Measurements from ENCODE around the gene SLX4IP. TPM values are rescaled to one million over a fixed set of nuclear protein-coding genes. Genes with fewer than 3 reads are reported as not detected.

SLX4IP gene
- total and polyA plus RNA-seq, 2 of the 13 experiments (the other 11 are each of a cell fraction or from before 2014, with no cell fraction given), result 3.6 to 7.3 TPM

DNA sequence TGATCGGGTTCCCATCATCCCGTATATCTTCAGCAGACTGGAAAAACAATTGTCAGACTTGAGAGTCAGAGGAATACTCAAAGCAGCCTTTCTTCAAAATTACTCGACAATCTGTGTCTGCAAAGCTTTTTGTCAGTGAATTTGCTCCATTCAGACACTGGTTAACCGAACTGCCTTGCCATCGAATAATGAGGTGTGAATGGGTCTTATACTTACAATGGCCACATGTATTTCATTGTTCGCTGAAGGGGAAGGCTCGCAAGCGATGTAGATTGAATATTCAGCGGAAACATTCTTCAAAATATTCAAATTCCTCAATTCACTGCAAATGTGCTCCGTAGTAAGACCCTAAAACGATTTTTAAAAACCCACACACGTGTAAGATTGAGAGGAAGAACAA lies 205.8 kb downstream of the SLX4IP start:
- WGBS (ENCODE audit: low lambda C conversion rate), result 93% methylated on average over 12 of the region's 12 CpGs

DNA sequence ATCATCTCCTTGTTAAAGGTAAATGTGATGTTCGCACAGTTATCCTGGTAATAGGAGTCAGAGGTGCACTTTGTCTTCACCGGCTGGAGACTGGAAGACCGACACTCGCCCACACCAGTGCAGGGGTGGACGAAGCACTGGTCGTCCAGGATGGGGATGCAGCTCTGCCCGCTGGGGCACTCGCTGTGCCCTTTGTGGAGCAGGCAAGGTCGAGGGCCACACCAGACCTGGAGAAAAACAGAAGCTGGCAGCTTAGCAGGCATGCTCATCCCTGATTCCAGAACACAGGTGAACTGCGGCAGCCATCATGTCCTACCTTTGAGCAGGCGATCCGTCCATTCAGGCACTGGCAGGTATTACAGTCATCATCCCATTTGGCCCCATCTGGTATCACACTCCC lies 206.4 kb downstream of the SLX4IP start:
- in situ Hi-C loops (cut with HindIII; ENCODE audit: extremely low pct_ligation_motif_present, low pct_unique_long_range_greater_than_20kb), result loop anchor here (10.0 kb wide), 1 partner anchor 207 kb away; the partner anchor contains the start of genes MKKS and SLX4IP
- no peak overlapping the region for H3K4me3 ChIP-seq (replicated peaks in 1 of 3; ENCODE audit: insufficient read depth in 1 of 3, low read depth in 2 of 3, low read length in 3 of 3)
- H3K27ac ChIP-seq (ENCODE audit: extremely low read length, insufficient read depth, low read length), result no peak overlapping the region
- CTCF ChIA-PET (ENCODE audit: low intra/inter-chr PET ratio, low total read pairs), result no interaction called here
- no TSS peak for BruUV-seq (replicated peaks)
- DNase-seq (ENCODE audit: low spot score) (no peak), FAIRE-seq (no peak), ATAC-seq (no peak)
- H2AFZ ChIP-seq (ENCODE audit: low read length), result no peak overlapping the region
- H3K27me3 ChIP-seq (ENCODE audit: control insufficient read depth in 1 of 2, insufficient read depth in 2 of 2, low read length in 2 of 2), result no peaks in the 10 kb centered on the region
- POLR2A ChIA-PET, result no interaction called here
- no peak overlapping the region for H3K4me2 ChIP-seq (ENCODE audit: low read depth, low read length)
- no peaks in the 10 kb centered on the region for H3K9me3 ChIP-seq (ENCODE audit: low read length)
- no peak overlapping the region for H3K9ac ChIP-seq (ENCODE audit: insufficient read depth, low read depth, low read length)
- H3K79me2 ChIP-seq (ENCODE audit: insufficient read depth, low read length), result no peaks in the 10 kb centered on the region
- intact Hi-C loops (cut with micrococcal nuclease; ENCODE audit: unreplicated experiment), result no loop called here
- H3K36me3 ChIP-seq (replicated peaks in 1 of 2; ENCODE audit: control insufficient read depth in 1 of 2, insufficient read depth in 2 of 2, low read length in 2 of 2), result peaks cover 66 to 83% of the 10 kb centered on the region in 2 experiments
- WGBS (ENCODE audit: low lambda C conversion rate), result 97% methylated on average over 9 of the region's 12 CpGs
- H4K20me1 ChIP-seq (ENCODE audit: insufficient read depth, low read length), result no peaks in the 10 kb centered on the region
- H3K4me1 ChIP-seq (ENCODE audit: insufficient read depth, low read length), result no peaks in the 10 kb centered on the region
- peak; percentile 67 for TF ChIP-seq AGO2 (optimal IDR thresholded peaks at IDR 0.05; ENCODE audit: low read depth, low read length)
- TF ChIP-seq, protein P1, sequence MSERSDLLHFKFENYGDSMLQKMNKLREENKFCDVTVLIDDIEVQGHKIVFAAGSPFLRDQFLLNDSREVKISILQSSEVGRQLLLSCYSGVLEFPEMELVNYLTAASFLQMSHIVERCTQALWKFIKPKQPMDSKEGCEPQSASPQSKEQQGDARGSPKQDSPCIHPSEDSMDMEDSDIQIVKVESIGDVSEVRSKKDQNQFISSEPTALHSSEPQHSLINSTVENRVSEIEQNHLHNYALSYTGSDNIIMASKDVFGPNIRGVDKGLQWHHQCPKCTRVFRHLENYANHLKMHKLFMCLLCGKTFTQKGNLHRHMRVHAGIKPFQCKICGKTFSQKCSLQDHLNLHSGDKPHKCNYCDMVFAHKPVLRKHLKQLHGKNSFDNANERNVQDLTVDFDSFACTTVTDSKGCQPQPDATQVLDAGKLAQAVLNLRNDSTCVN (CRISPR knock-in tag; IDR thresholded peaks at IDR 0.05; ENCODE audit: borderline replicate concordance), result no peak
- no peak for TF ChIP-seq ZNF274 (CRISPR knock-in tag; IDR thresholded peaks at IDR 0.05)
- TF ChIP-seq SETDB1 (CRISPR knock-in tag; IDR thresholded peaks at IDR 0.05; ENCODE audit: borderline replicate concordance), result no peak
- no peak for TF ChIP-seq ZNF280D (CRISPR knock-in tag; IDR thresholded peaks at IDR 0.05)
- TF ChIP-seq, protein P2, sequence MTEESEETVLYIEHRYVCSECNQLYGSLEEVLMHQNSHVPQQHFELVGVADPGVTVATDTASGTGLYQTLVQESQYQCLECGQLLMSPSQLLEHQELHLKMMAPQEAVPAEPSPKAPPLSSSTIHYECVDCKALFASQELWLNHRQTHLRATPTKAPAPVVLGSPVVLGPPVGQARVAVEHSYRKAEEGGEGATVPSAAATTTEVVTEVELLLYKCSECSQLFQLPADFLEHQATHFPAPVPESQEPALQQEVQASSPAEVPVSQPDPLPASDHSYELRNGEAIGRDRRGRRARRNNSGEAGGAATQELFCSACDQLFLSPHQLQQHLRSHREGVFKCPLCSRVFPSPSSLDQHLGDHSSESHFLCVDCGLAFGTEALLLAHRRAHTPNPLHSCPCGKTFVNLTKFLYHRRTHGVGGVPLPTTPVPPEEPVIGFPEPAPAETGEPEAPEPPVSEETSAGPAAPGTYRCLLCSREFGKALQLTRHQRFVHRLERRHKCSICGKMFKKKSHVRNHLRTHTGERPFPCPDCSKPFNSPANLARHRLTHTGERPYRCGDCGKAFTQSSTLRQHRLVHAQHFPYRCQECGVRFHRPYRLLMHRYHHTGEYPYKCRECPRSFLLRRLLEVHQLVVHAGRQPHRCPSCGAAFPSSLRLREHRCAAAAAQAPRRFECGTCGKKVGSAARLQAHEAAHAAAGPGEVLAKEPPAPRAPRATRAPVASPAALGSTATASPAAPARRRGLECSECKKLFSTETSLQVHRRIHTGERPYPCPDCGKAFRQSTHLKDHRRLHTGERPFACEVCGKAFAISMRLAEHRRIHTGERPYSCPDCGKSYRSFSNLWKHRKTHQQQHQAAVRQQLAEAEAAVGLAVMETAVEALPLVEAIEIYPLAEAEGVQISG (CRISPR knock-in tag; IDR thresholded peaks at IDR 0.05), result no peak
- TF ChIP-seq ZNF234 (CRISPR knock-in tag; conservative IDR thresholded peaks at IDR 0.05), result no peak
- no peak for TF ChIP-seq ZNF260 (CRISPR knock-in tag; IDR thresholded peaks at IDR 0.05; ENCODE audit: borderline replicate concordance, low read depth)
- no peak for TF ChIP-seq ZBTB42 (CRISPR knock-in tag; IDR thresholded peaks at IDR 0.05)
- no peak for TF ChIP-seq TRIM24 (CRISPR knock-in tag; IDR thresholded peaks at IDR 0.05)
- TF ChIP-seq FLYWCH1 (CRISPR knock-in tag; IDR thresholded peaks at IDR 0.05), result no peak

More for the DNA sequence above, 205.8 kb downstream of the SLX4IP start:
- DNase-seq (ENCODE audit: low spot score), result no peak
- TSS peak; percentile 6 for BruUV-seq (replicated peaks)
- Histone ChIP-seq H3K9ac (ENCODE audit: insufficient read depth, low read depth, low read length) (no peak overlapping the region), H3K4me1 (ENCODE audit: insufficient read depth, low read length) (no peaks in the 10 kb centered on the region), H3K4me3 (replicated peaks in 1 of 3; ENCODE audit: insufficient read depth in 1 of 3, low read depth in 2 of 3, low read length in 3 of 3) (no peak overlapping the region), H3K9me3 (ENCODE audit: low read length) (no peaks in the 10 kb centered on the region), H3K4me2 (ENCODE audit: low read depth, low read length) (no peak overlapping the region), H3K27me3 (ENCODE audit: control insufficient read depth in 1 of 2, insufficient read depth in 2 of 2, low read length in 2 of 2) (no peaks in the 10 kb centered on the region), H3K79me2 (ENCODE audit: insufficient read depth, low read length) (no peaks in the 10 kb centered on the region), H2AFZ (ENCODE audit: low read length) (no peak overlapping the region), H3K36me3 (replicated peaks in 1 of 2; ENCODE audit: control insufficient read depth in 1 of 2, insufficient read depth in 2 of 2, low read length in 2 of 2) (peaks cover 63 to 77% of the 10 kb centered on the region in 2 experiments), H3K27ac (ENCODE audit: extremely low read length, insufficient read depth, low read length) (no peak overlapping the region), H4K20me1 (ENCODE audit: insufficient read depth, low read length) (no peaks in the 10 kb centered on the region)
- ChIA-PET POLR2A (no interaction called here), CTCF (ENCODE audit: low intra/inter-chr PET ratio, low total read pairs) (no interaction called here)
- no peak for ATAC-seq
- intact Hi-C loops (cut with micrococcal nuclease; ENCODE audit: unreplicated experiment), result no loop called here
- in situ Hi-C loops (cut with HindIII; ENCODE audit: extremely low pct_ligation_motif_present, low pct_unique_long_range_greater_than_20kb), result loop anchor here (10.0 kb wide), 1 partner anchor 206 kb away; the partner anchor contains the start of genes MKKS and SLX4IP
- TF ChIP-seq RAD51 (IDR thresholded peaks at IDR 0.05; ENCODE audit: borderline replicate concordance) (no peak), PHF21A (CRISPR knock-in tag; IDR thresholded peaks at IDR 0.05) (no peak)
- no peak for FAIRE-seq
